ENCODE measurements around the gene OTOS. TPM values are rescaled to one million over a fixed set of nuclear protein-coding genes. Genes with fewer than 3 reads are reported as not detected.

Gene OTOS
- total and polyA plus RNA-seq, 9 of the 15 experiments (the other 6 are each of a cell fraction or from before 2014, with no cell fraction given), result not detected

DNA sequence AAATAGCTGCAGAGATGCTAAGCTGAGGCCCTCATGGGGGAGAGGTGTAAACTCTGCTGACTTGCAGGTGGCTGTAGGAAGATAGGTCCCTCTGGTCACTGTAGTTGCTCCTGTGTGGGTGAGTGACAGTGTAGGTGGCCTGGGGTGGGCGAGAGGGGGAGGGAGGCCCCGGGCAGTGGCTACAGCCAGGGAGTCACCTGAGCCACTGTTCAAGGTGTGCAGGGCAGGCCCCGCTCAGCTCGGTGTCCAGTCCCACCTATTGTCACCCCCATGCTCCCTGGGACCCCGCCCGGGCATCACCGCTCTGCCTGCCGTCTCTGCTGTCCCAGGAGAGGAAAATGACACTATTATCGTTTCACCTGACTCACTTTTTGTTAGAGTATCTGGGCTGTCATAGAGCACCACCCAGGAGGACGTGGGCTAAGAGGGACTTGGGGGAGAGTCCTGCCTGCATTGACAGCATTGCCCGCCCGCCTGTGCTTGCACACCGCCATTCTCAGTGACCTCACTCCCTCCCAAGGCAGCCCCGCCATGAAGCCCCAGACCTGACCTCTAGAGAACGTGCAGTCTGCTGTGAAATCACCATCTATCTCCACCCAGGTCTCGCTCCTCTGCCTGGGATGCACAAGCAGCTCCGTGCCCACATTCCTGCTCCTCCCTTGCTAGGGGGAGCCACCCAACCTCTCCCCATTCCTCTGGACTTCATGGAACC lies 33.5 kb downstream of the OTOS start:
- DNase-seq (ENCODE audit: extremely low read depth in 1 of 4, low spot score in 3 of 4) (no peak), ATAC-seq (no peak), FAIRE-seq (no peak)
- POLR2A ChIA-PET, result interaction anchor here (0.6 kb wide), 1 partner anchor 242 kb away, joined by 4 read pairs; no protein-coding TSS in a partner anchor
- TF ChIP-seq ETV6 (IDR thresholded peaks at IDR 0.05; ENCODE audit: borderline replicate concordance in 1 of 2, low read depth in 2 of 2, low read length in 1 of 2), result no peak
- TF ChIP-seq ETV6 (CRISPR knock-in tag; IDR thresholded peaks at IDR 0.05; ENCODE audit: borderline replicate concordance), result no peak
- TF ChIP-seq, protein P1, sequence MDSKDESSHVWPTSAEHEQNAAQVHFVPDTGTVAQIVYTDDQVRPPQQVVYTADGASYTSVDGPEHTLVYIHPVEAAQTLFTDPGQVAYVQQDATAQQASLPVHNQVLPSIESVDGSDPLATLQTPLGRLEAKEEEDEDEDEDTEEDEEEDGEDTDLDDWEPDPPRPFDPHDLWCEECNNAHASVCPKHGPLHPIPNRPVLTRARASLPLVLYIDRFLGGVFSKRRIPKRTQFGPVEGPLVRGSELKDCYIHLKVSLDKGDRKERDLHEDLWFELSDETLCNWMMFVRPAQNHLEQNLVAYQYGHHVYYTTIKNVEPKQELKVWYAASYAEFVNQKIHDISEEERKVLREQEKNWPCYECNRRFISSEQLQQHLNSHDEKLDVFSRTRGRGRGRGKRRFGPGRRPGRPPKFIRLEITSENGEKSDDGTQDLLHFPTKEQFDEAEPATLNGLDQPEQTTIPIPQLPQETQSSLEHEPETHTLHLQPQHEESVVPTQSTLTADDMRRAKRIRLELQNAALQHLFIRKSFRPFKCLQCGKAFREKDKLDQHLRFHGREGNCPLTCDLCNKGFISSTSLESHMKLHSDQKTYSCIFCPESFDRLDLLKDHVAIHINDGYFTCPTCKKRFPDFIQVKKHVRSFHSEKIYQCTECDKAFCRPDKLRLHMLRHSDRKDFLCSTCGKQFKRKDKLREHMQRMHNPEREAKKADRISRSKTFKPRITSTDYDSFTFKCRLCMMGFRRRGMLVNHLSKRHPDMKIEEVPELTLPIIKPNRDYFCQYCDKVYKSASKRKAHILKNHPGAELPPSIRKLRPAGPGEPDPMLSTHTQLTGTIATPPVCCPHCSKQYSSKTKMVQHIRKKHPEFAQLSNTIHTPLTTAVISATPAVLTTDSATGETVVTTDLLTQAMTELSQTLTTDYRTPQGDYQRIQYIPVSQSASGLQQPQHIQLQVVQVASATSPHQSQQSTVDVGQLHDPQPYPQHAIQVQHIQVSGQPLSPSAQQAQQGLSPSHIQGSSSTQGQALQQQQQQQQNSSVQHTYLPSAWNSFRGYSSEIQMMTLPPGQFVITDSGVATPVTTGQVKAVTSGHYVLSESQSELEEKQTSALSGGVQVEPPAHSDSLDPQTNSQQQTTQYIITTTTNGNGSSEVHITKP (IDR thresholded peaks at IDR 0.05; ENCODE audit: partially characterized antibody), result no peak
- no peak for TF ChIP-seq MLLT1 (IDR thresholded peaks at IDR 0.05)
- no peak for TF ChIP-seq SMAD1 (IDR thresholded peaks at IDR 0.05; ENCODE audit: low read depth, low read length, partially characterized antibody)
- TF ChIP-seq ZSCAN32 (CRISPR knock-in tag; IDR thresholded peaks at IDR 0.05), result no peak
- no peak for TF ChIP-seq CBX5 (IDR thresholded peaks at IDR 0.05; ENCODE audit: borderline replicate concordance, low read depth)
- TF ChIP-seq, protein P2, sequence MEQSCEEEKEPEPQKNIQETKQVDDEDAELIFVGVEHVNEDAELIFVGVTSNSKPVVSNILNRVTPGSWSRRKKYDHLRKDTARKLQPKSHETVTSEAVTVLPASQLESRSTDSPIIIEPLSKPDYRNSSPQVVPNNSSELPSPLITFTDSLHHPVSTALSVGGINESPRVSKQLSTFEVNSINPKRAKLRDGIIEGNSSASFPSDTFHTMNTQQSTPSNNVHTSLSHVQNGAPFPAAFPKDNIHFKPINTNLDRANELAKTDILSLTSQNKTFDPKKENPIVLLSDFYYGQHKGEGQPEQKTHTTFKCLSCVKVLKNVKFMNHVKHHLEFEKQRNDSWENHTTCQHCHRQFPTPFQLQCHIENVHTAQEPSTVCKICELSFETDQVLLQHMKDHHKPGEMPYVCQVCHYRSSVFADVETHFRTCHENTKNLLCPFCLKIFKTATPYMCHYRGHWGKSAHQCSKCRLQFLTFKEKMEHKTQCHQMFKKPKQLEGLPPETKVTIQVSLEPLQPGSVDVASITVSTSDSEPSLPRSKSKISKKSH (CRISPR knock-in tag; IDR thresholded peaks at IDR 0.05), result no peak
- TF ChIP-seq ZNF239 (CRISPR knock-in tag; IDR thresholded peaks at IDR 0.05), result no peak
- Histone ChIP-seq H3K36me3 (ENCODE audit: control insufficient read depth, insufficient read depth, low read length) (no peaks in the 10 kb centered on the region), H2AFZ (ENCODE audit: low read depth, low read length) (no peak overlapping the region), H3K4me3 (no peak overlapping the region), H3K4me1 (replicated peaks in 1 of 2; ENCODE audit: control insufficient read depth in 2 of 2, insufficient read depth in 2 of 2, low read length in 2 of 2) (no peaks in the 10 kb centered on the region), H3K9ac (ENCODE audit: insufficient read depth in 1 of 2, low read depth in 2 of 2, low read length in 2 of 2) (no peak overlapping the region), H4K20me1 (replicated peaks; ENCODE audit: control insufficient read depth, insufficient read depth, low read length) (no peaks in the 10 kb centered on the region), H3K9me1 (ENCODE audit: control insufficient read depth, insufficient read depth, low read length) (no peaks in the 10 kb centered on the region), H3K9me3 (replicated peaks; ENCODE audit: control insufficient read depth, insufficient read depth, low read depth, low read length) (no peaks in the 10 kb centered on the region), H3K4me2 (ENCODE audit: insufficient read depth, low read length) (no peak overlapping the region), H3K79me2 (ENCODE audit: control insufficient read depth, insufficient read depth, low read length) (no peaks in the 10 kb centered on the region), H3K27me3 (ENCODE audit: control insufficient read depth in 2 of 2, insufficient read depth in 2 of 2, low read length in 2 of 2) (peaks cover 4 to 61% of the 10 kb centered on the region in 2 experiments; a peak in 3 of 5 replicates), H3K27ac (ENCODE audit: extremely low read depth, low read depth, low read length) (no peak overlapping the region)
- CTCF ChIA-PET (ENCODE audit: low intra/inter-chr PET ratio), result no interaction called here
- 0% methylated on average over 9 of the region's 17 CpGs for WGBS (ENCODE audit: insufficient coverage, low coverage, missing lambda C conversion rate)
- intact Hi-C loops (cut with micrococcal nuclease) (no loop called here), in situ Hi-C loops (cut with MboI) (no loop called here)
- BruUV-seq (replicated peaks), result no TSS peak
